WTC11 (cell line): Measurements from ENCODE around the gene SLC27A4. TPM values are rescaled to one million over a fixed set of nuclear protein-coding genes. Genes with fewer than 3 reads are reported as not detected.
A peak's percentile ranks its signal among the peaks of the same experiment; 100 is the strongest.

Experiments used
- ATAC-seq: fragments of 200-7000 bp; cut with Tn5 transposase; 2 replicates; pipeline ENCODE4 v1.10.0; 2021; ENCODE audit warnings: mild to moderate bottlenecking, moderate library complexity
- CTCF ChIA-PET: fragments of 300-600 bp; sonication (Branson Sonifier 250); formaldehyde crosslinking; loops from one replicate; lab custom pipeline; 2021; ENCODE audit warnings: antibody characterized with exemption; lab: Charles Lee
- POLR2A ChIA-PET: fragments of 350-600 bp; sonication (Branson Sonifier 250); formaldehyde crosslinking; loops from one replicate; lab custom pipeline; 2021; ENCODE audit warnings: antibody characterized with exemption; lab: Charles Lee
- DNase-seq: peaks from one replicate; pipeline ENCODE4 v3.0.0; 2021; ENCODE audit warnings: low spot score
- H3K27ac Mint-ChIP-seq: 2 replicates; pipeline ENCODE4 v1.8.0; 2021; ENCODE audit warnings: mixed read lengths
- H3K27me3 Mint-ChIP-seq: 2 replicates; pipeline ENCODE4 v1.8.0; 2021; ENCODE audit warnings: low read depth, mild to moderate bottlenecking, moderate library complexity, mixed read lengths
- H3K36me3 Mint-ChIP-seq: 2 replicates; pipeline ENCODE4 v1.8.0; 2021; ENCODE audit warnings: mixed read lengths
- H3K4me1 Mint-ChIP-seq: 2 replicates; pipeline ENCODE4 v1.8.0; 2022; ENCODE audit warnings: mixed read lengths
- H3K4me3 Mint-ChIP-seq: 2 replicates; pipeline ENCODE4 v1.8.0; 2021; ENCODE audit warnings: mild to moderate bottlenecking, moderate library complexity, mixed read lengths
- H3K9me3 Mint-ChIP-seq: 2 replicates; pipeline ENCODE4 v1.8.0; 2021; ENCODE audit warnings: mixed read lengths
- CREB1 ChIP-seq: sonication (generic); formaldehyde crosslinking; IDR thresholded peaks from 2 replicates; pipeline ENCODE4 v1.8.0; 2023; ENCODE audit warnings: mild to moderate bottlenecking, missing genetic modification reagents
- ESRRA ChIP-seq: sonication (generic); formaldehyde crosslinking; IDR thresholded peaks from 2 replicates; pipeline ENCODE4 v1.8.1; 2022; ENCODE audit warnings: mild to moderate bottlenecking, missing genetic modification reagents, borderline replicate concordance
- ETV6 ChIP-seq: sonication (generic); formaldehyde crosslinking; IDR thresholded peaks from 2 replicates; pipeline ENCODE4 v1.8.1; 2022; ENCODE audit warnings: mild to moderate bottlenecking, missing genetic modification reagents
- JAZF1 ChIP-seq: fragments of 250-450 bp; sonication (Bioruptor Pico); IDR thresholded peaks from 2 replicates; pipeline ENCODE4 v1.9.0; 2021; ENCODE audit warnings: moderate library complexity, mild to moderate bottlenecking, inconsistent platforms
- KAT7 ChIP-seq: sonication (generic); formaldehyde crosslinking; IDR thresholded peaks from 2 replicates; pipeline ENCODE4 v1.8.1; 2023; ENCODE audit warnings: missing genetic modification reagents, mild to moderate bottlenecking, borderline replicate concordance
- MXD4 ChIP-seq: fragments of 250-450 bp; sonication (Bioruptor Pico); IDR thresholded peaks from 2 replicates; pipeline ENCODE4 v1.8.0; 2021; ENCODE audit warnings: mild to moderate bottlenecking, moderate library complexity, borderline replicate concordance
- NFE2L1 ChIP-seq: sonication (generic); formaldehyde crosslinking; IDR thresholded peaks from 2 replicates; pipeline ENCODE4 v1.8.1; 2023; ENCODE audit warnings: missing genetic modification reagents
- NR3C1 ChIP-seq: sonication (generic); formaldehyde crosslinking; conservative IDR thresholded peaks from 2 replicates; pipeline ENCODE4 v1.8.1; 2023; ENCODE audit warnings: low read depth, mild to moderate bottlenecking, missing genetic modification reagents
- OVOL2 ChIP-seq: fragments of 250-450 bp; sonication (Bioruptor Pico); IDR thresholded peaks from 2 replicates; pipeline ENCODE4 v1.9.0; 2021; ENCODE audit warnings: mild to moderate bottlenecking, borderline replicate concordance
- TCF7 ChIP-seq: sonication (generic); formaldehyde crosslinking; IDR thresholded peaks from 2 replicates; pipeline ENCODE4 v1.8.0; 2022; ENCODE audit warnings: mild to moderate bottlenecking, low read depth, missing genetic modification reagents, moderate library complexity
- TEAD4 ChIP-seq: sonication (generic); formaldehyde crosslinking; IDR thresholded peaks from 2 replicates; pipeline ENCODE4 v1.8.0; 2022; ENCODE audit warnings: mild to moderate bottlenecking, missing genetic modification reagents
- ZNF263 ChIP-seq: sonication (generic); formaldehyde crosslinking; IDR thresholded peaks from 2 replicates; pipeline ENCODE4 v1.8.1; 2022; ENCODE audit warnings: low read depth, mild to moderate bottlenecking, moderate library complexity, missing genetic modification reagents
- ZNF423 ChIP-seq: fragments of 250-450 bp; sonication (Bioruptor Pico); IDR thresholded peaks from 2 replicates; pipeline ENCODE4 v2.1.2; 2022; ENCODE audit warnings: mild to moderate bottlenecking, moderate library complexity
- total RNA-seq: library from RNA; stranded (reverse); gene quantifications from 3 replicates; pipeline ENCODE4 v1.2.3, GENCODE V29; 2021
- TF ChIP-seq, protein P1 (sequence below): sonication (generic); formaldehyde crosslinking; IDR thresholded peaks from 2 replicates; pipeline ENCODE4 v1.8.1; 2023; ENCODE audit warnings: mild to moderate bottlenecking, missing genetic modification reagents, moderate library complexity
- TF ChIP-seq, protein P2 (sequence below): sonication (generic); formaldehyde crosslinking; IDR thresholded peaks from 2 replicates; pipeline ENCODE4 v1.8.0; 2022; ENCODE audit warnings: mild to moderate bottlenecking, missing genetic modification reagents
- TF ChIP-seq, protein P3 (sequence below): sonication (generic); formaldehyde crosslinking; IDR thresholded peaks from 2 replicates; pipeline ENCODE4 v1.8.1; 2022; ENCODE audit warnings: low read depth, missing genetic modification reagents, borderline replicate concordance
- TF ChIP-seq, protein P4 (sequence below): sonication (generic); formaldehyde crosslinking; IDR thresholded peaks from 2 replicates; pipeline ENCODE4 v1.8.1; 2022; ENCODE audit warnings: low read depth, mild to moderate bottlenecking, moderate library complexity, missing genetic modification reagents, borderline replicate concordance
- TF ChIP-seq, protein P5 (sequence below): fragments of 250-450 bp; sonication (Bioruptor Pico); IDR thresholded peaks from 2 replicates; pipeline ENCODE4 v1.9.0; 2021; ENCODE audit warnings: mild to moderate bottlenecking, borderline replicate concordance
- TF ChIP-seq, protein P6 (sequence below): fragments of 200-600 bp; IDR thresholded peaks from 2 replicates; pipeline ENCODE4 v1.8.0; 2022; ENCODE audit warnings: antibody characterized with exemption

The SLC27A4 gene
- total RNA-seq, 1 experiment from 2014 or later = 23.8 TPM

DNA sequence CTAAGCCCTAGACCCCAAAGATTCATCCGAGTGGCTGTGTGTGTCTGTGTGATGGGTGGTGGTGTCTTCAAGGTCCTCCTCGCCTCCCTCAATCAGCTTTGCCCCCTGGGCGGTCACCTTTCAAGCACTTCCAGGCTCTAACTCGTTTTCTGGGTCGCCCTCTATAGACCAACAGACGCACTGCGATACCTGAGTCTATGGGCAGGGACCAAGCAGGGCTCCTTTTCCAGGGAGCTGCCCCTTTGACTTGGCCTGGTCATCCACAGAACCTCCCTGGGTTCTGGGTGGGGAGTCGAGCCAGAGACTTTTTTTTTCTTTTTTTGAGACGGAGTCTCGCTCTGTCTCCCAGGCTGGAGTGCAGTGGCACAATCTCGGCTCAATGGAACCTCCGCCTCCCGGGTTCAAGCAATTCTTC lies 1.1 kb downstream of the SLC27A4 start:
- POLR2A ChIA-PET = interaction anchor here (0.6 to 1.2 kb wide), 4 partner anchors 9 to 167 kb away, joined by 3 to 6 read pairs (median 4); partner anchors contain the start of genes GOLGA2 and SWI5
- Mint-ChIP-seq H3K36me3 (peaks cover 7% of the 10 kb centered on the region; the same call in 1 of the 2 replicates), H3K27ac (no peak overlapping the region)

DNA sequence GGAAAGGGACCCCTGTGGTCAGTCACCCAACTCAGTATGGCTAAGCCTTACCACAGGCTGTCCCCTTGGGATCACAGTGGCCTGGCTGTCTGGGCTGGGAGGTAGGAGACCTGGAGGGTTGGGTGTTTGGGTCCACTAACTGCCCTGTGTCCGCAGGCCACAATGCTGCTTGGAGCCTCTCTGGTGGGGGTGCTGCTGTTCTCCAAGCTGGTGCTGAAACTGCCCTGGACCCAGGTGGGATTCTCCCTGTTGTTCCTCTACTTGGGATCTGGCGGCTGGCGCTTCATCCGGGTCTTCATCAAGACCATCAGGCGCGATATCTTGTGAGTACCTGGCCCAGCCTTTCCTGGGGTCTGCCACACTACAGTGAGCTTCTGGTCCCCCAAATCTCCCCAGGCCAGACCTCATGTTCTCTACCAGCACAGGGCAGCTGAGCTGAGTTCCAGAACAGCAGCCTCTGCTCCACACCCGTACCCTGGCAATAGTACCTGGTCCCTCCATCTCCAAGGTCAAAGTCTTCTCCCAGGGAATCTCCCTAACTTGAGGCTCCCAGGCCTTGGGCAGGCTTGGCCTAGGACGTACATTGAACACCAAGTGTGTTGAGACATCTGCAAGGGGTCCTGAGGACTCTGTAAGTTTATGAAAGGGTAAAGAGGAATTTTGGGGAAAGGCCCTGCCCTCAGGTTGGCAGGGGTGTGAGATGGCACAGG lies 2.8 kb downstream of the SLC27A4 start:
- TF ChIP-seq NFE2L1 (CRISPR knock-in tag) = no peak
- TF ChIP-seq CREB1 (CRISPR knock-in tag) = no peak
- no peak for TF ChIP-seq ETV6 (CRISPR knock-in tag)
- TF ChIP-seq, protein P1, sequence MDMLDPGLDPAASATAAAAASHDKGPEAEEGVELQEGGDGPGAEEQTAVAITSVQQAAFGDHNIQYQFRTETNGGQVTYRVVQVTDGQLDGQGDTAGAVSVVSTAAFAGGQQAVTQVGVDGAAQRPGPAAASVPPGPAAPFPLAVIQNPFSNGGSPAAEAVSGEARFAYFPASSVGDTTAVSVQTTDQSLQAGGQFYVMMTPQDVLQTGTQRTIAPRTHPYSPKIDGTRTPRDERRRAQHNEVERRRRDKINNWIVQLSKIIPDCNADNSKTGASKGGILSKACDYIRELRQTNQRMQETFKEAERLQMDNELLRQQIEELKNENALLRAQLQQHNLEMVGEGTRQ (CRISPR knock-in tag) = no peak
- no peak for TF ChIP-seq ESRRA (CRISPR knock-in tag)
- TF ChIP-seq, protein P2, sequence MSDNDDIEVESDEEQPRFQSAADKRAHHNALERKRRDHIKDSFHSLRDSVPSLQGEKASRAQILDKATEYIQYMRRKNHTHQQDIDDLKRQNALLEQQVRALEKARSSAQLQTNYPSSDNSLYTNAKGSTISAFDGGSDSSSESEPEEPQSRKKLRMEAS = no peak
- TF ChIP-seq, protein P3, sequence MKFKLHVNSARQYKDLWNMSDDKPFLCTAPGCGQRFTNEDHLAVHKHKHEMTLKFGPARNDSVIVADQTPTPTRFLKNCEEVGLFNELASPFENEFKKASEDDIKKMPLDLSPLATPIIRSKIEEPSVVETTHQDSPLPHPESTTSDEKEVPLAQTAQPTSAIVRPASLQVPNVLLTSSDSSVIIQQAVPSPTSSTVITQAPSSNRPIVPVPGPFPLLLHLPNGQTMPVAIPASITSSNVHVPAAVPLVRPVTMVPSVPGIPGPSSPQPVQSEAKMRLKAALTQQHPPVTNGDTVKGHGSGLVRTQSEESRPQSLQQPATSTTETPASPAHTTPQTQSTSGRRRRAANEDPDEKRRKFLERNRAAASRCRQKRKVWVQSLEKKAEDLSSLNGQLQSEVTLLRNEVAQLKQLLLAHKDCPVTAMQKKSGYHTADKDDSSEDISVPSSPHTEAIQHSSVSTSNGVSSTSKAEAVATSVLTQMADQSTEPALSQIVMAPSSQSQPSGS = no peak
- no peak for TF ChIP-seq ZNF263
- TF ChIP-seq MXD4 (CRISPR knock-in tag) = no peak
- TF ChIP-seq NR3C1 (CRISPR knock-in tag) = no peak
- TF ChIP-seq, protein P4, sequence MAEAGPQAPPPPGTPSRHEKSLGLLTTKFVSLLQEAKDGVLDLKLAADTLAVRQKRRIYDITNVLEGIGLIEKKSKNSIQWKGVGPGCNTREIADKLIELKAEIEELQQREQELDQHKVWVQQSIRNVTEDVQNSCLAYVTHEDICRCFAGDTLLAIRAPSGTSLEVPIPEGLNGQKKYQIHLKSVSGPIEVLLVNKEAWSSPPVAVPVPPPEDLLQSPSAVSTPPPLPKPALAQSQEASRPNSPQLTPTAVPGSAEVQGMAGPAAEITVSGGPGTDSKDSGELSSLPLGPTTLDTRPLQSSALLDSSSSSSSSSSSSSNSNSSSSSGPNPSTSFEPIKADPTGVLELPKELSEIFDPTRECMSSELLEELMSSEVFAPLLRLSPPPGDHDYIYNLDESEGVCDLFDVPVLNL (CRISPR knock-in tag) = no peak
- no peak for TF ChIP-seq KAT7 (CRISPR knock-in tag)
- no peak for TF ChIP-seq OVOL2 (CRISPR knock-in tag)
- no peak for TF ChIP-seq TEAD4
- no peak for TF ChIP-seq TCF7 (CRISPR knock-in tag)
- TF ChIP-seq JAZF1 (CRISPR knock-in tag) = no peak
- no peak overlapping the region for H3K27ac Mint-ChIP-seq
- peaks cover 10% of the 10 kb centered on the region; the same call in 1 of the 2 replicates for H3K36me3 Mint-ChIP-seq
- DNase-seq = no peak
- ChIA-PET POLR2A (no interaction called here), CTCF (interaction anchor here (1.1 to 2.2 kb wide), 3 partner anchors 48 to 96 kb away, joined by 3 to 6 read pairs (median 3); no protein-coding TSS in a partner anchor)
- no peaks in the 10 kb centered on the region for H3K27me3 Mint-ChIP-seq
- H3K4me3 Mint-ChIP-seq = no peak overlapping the region
- no peak for ATAC-seq
- no peaks in the 10 kb centered on the region for H3K9me3 Mint-ChIP-seq
- H3K4me1 Mint-ChIP-seq = peaks cover 5% of the 10 kb centered on the region; the same call in 1 of the 2 replicates

More for the DNA sequence above, 1.1 kb downstream of the SLC27A4 start:
- peak; percentile 54 for ATAC-seq
- Mint-ChIP-seq H3K27me3 (no peaks in the 10 kb centered on the region), H3K4me1 (peaks cover 5% of the 10 kb centered on the region; the same call in 1 of the 2 replicates), H3K4me3 (peak overlapping the region; percentile 85), H3K9me3 (no peaks in the 10 kb centered on the region)
- CTCF ChIA-PET = interaction anchor here (0.5 to 1.5 kb wide), 44 partner anchors 10 to 210 kb away, joined by 3 to 49 read pairs (median 5); partner anchors contain the start of genes BBLN, CERCAM, DNM1 and GLE1
- DNase-seq = peak; percentile 81
- TF ChIP-seq, protein P5, sequence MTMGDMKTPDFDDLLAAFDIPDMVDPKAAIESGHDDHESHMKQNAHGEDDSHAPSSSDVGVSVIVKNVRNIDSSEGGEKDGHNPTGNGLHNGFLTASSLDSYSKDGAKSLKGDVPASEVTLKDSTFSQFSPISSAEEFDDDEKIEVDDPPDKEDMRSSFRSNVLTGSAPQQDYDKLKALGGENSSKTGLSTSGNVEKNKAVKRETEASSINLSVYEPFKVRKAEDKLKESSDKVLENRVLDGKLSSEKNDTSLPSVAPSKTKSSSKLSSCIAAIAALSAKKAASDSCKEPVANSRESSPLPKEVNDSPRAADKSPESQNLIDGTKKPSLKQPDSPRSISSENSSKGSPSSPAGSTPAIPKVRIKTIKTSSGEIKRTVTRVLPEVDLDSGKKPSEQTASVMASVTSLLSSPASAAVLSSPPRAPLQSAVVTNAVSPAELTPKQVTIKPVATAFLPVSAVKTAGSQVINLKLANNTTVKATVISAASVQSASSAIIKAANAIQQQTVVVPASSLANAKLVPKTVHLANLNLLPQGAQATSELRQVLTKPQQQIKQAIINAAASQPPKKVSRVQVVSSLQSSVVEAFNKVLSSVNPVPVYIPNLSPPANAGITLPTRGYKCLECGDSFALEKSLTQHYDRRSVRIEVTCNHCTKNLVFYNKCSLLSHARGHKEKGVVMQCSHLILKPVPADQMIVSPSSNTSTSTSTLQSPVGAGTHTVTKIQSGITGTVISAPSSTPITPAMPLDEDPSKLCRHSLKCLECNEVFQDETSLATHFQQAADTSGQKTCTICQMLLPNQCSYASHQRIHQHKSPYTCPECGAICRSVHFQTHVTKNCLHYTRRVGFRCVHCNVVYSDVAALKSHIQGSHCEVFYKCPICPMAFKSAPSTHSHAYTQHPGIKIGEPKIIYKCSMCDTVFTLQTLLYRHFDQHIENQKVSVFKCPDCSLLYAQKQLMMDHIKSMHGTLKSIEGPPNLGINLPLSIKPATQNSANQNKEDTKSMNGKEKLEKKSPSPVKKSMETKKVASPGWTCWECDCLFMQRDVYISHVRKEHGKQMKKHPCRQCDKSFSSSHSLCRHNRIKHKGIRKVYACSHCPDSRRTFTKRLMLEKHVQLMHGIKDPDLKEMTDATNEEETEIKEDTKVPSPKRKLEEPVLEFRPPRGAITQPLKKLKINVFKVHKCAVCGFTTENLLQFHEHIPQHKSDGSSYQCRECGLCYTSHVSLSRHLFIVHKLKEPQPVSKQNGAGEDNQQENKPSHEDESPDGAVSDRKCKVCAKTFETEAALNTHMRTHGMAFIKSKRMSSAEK = no peak
- 0 out of 2 replicates have a peak, but pooled peaks have one; percentile 40 for TF ChIP-seq ZNF423 (CRISPR knock-in tag)
- TF ChIP-seq, protein P6, sequence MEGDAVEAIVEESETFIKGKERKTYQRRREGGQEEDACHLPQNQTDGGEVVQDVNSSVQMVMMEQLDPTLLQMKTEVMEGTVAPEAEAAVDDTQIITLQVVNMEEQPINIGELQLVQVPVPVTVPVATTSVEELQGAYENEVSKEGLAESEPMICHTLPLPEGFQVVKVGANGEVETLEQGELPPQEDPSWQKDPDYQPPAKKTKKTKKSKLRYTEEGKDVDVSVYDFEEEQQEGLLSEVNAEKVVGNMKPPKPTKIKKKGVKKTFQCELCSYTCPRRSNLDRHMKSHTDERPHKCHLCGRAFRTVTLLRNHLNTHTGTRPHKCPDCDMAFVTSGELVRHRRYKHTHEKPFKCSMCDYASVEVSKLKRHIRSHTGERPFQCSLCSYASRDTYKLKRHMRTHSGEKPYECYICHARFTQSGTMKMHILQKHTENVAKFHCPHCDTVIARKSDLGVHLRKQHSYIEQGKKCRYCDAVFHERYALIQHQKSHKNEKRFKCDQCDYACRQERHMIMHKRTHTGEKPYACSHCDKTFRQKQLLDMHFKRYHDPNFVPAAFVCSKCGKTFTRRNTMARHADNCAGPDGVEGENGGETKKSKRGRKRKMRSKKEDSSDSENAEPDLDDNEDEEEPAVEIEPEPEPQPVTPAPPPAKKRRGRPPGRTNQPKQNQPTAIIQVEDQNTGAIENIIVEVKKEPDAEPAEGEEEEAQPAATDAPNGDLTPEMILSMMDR = peak; percentile 42; the same call in 1 of the 2 replicates
